PFSK-1 (cell line): Measurements from ENCODE around the gene ASPHD2.

Experiments
- POLR2AphosphoS5 ChIP-seq: IDR thresholded peaks from 2 replicates; pipeline ENCODE4 v1.6.1; 2012; ENCODE audit warnings: low read depth, mild to moderate bottlenecking, control low read depth, low read length, moderate library complexity
- SIN3A ChIP-seq: IDR thresholded peaks from 2 replicates; pipeline ENCODE4 v1.6.1; 2012; ENCODE audit warnings: mild to moderate bottlenecking, low read length, moderate library complexity, borderline replicate concordance; ENCODE audit not compliant: insufficient read depth

DNA sequence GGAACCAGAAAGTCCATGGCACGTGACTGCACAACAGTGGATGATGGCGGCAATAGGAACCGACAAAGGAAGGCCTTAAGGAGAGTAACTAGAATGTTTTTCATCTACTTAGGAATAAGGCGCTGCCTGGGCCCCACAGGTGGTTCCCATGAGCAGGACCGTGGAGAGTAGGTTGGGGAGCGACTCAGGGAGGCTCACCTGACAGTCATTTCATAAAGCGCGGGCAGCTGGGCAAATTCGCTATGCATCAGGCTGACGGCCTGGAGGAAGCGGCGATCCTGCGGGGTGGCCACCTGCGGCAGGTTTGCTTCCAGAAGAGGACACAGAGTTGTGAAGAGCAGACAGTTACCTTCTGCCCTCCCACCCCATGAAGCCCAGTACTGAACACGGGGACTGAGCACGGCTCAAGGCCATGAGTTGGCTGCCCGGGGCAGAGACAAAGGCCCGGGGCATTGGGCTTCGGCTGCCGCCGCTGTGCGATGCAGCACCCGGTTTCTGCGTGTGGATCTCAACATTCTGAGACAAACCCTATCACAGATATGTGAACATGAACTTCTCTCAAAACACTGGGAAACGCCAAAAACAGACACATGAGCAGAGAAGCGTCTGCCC, 28.7 kb downstream of the ASPHD2 start:
- TF ChIP-seq SIN3A (no peak), POLR2AphosphoS5 (no peak)
